Measurements from ENCODE around the gene AANAT. TPM values are rescaled to one million over a fixed set of nuclear protein-coding genes. Genes with fewer than 3 reads are reported as not detected.

Gene AANAT
- total RNA-seq, 2 donors from 2014 or later: not detected

DNA sequence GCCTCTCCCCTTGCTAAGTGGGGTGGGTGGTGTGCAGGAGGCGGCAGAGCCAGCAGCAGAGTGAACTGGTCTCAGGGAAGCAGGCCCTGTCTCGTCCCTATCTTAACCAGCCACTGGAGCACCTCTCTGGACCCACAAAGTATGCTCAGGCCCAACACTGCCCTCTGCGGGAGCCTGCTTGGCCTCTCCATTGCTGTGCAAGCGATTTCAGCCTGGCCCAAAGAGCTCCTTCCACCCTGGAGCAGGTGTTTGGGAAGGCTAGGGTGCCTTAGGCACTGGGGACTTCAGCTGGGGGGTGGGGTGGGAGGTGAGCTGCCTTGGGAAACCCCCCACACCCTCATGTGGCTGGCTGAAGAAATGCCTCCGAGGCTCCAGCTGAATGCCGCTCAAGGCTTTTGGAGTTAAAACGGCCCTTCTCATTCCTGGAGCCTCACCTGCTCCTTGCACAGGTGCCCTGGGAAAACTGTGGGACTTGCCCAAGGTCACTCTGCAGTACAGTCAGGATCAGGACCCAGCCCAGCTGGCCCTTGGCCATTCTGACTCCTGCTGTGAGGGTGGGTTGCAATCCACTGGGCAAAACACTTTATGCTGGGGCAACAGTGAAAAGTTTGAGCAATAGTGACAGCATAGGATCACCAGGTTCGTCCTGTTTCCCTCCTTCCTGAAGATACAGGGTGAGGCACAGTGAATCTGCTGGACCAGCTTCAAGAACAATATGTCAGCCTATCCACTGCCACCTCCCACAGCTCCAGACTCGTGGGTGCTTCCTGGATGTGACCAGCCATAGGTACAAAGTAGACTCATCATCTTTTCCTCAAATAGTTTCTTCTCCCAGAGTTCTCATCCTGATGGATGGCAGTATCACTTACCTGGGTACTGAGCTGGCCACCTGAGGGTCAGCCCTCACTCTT lies 8.6 kb upstream of the AANAT start:
- Mint-ChIP-seq H3K4me3 (no peak overlapping the region), H3K36me3 (ENCODE audit: low read depth) (no peaks in the 10 kb centered on the region), H3K4me1 (peaks cover 3% of the 10 kb centered on the region), H3K27ac (no peak overlapping the region), H3K27me3 (ENCODE audit: insufficient read depth) (no peaks in the 10 kb centered on the region), H3K9me3 (no peaks in the 10 kb centered on the region)
- no peaks in the 10 kb centered on the region for H3K27me3 ChIP-seq (ENCODE audit: control insufficient read depth, insufficient read depth, low read length, poor library complexity, severe bottlenecking)
- TF ChIP-seq, protein P1, sequence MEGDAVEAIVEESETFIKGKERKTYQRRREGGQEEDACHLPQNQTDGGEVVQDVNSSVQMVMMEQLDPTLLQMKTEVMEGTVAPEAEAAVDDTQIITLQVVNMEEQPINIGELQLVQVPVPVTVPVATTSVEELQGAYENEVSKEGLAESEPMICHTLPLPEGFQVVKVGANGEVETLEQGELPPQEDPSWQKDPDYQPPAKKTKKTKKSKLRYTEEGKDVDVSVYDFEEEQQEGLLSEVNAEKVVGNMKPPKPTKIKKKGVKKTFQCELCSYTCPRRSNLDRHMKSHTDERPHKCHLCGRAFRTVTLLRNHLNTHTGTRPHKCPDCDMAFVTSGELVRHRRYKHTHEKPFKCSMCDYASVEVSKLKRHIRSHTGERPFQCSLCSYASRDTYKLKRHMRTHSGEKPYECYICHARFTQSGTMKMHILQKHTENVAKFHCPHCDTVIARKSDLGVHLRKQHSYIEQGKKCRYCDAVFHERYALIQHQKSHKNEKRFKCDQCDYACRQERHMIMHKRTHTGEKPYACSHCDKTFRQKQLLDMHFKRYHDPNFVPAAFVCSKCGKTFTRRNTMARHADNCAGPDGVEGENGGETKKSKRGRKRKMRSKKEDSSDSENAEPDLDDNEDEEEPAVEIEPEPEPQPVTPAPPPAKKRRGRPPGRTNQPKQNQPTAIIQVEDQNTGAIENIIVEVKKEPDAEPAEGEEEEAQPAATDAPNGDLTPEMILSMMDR (conservative IDR thresholded peaks at IDR 0.05): peak; percentile 75
- peak overlapping the region; percentile 41 for H3K27ac ChIP-seq (ENCODE audit: low read depth, low read length)
- no peaks in the 10 kb centered on the region for H3K4me1 ChIP-seq (ENCODE audit: control insufficient read depth, insufficient read depth, low read length)
- H3K36me3 ChIP-seq (ENCODE audit: control insufficient read depth, insufficient read depth, low read length): no peaks in the 10 kb centered on the region
- peak; percentile 96 for DNase-seq
- H3K9me3 ChIP-seq (ENCODE audit: control insufficient read depth, low read length): no peaks in the 10 kb centered on the region
- H3K4me3 ChIP-seq (ENCODE audit: low read length): no peak overlapping the region
- WGBS, 2 experiments (ENCODE audit: insufficient coverage in 1 of 2, insufficient read length in 1 of 2): 60 to 75% methylated on average over 5 to 9 of the region's 9 CpGs
- H3K9ac ChIP-seq (ENCODE audit: extremely low read depth, low read length, poor library complexity, severe bottlenecking): no peak overlapping the region

GRCh38 chr17:76459674-76460073 lies 7.7 kb upstream of the AANAT start:
- WGBS, 2 experiments (ENCODE audit: insufficient coverage in 1 of 2, insufficient read length in 1 of 2): 83% methylated on average over 3 to 4 of the region's 4 CpGs
- Histone ChIP-seq H3K4me1 (ENCODE audit: control insufficient read depth, insufficient read depth, low read length) (no peaks in the 10 kb centered on the region), H3K4me3 (ENCODE audit: low read length) (no peak overlapping the region), H3K9ac (ENCODE audit: extremely low read depth, low read length, poor library complexity, severe bottlenecking) (no peak overlapping the region), H3K9me3 (ENCODE audit: control insufficient read depth, low read length) (no peaks in the 10 kb centered on the region), H3K27ac (ENCODE audit: low read depth, low read length) (peak overlapping the region; percentile 41), H3K36me3 (ENCODE audit: control insufficient read depth, insufficient read depth, low read length) (no peaks in the 10 kb centered on the region), H3K27me3 (ENCODE audit: control insufficient read depth, insufficient read depth, low read length, poor library complexity, severe bottlenecking) (no peaks in the 10 kb centered on the region)
- TF ChIP-seq, protein P1 (conservative IDR thresholded peaks at IDR 0.05): no peak
- Mint-ChIP-seq H3K27ac (no peak overlapping the region), H3K4me1 (peaks cover 3% of the 10 kb centered on the region), H3K9me3 (no peaks in the 10 kb centered on the region), H3K4me3 (no peak overlapping the region), H3K27me3 (ENCODE audit: insufficient read depth) (no peaks in the 10 kb centered on the region), H3K36me3 (ENCODE audit: low read depth) (no peaks in the 10 kb centered on the region)
- no peak for DNase-seq

DNA sequence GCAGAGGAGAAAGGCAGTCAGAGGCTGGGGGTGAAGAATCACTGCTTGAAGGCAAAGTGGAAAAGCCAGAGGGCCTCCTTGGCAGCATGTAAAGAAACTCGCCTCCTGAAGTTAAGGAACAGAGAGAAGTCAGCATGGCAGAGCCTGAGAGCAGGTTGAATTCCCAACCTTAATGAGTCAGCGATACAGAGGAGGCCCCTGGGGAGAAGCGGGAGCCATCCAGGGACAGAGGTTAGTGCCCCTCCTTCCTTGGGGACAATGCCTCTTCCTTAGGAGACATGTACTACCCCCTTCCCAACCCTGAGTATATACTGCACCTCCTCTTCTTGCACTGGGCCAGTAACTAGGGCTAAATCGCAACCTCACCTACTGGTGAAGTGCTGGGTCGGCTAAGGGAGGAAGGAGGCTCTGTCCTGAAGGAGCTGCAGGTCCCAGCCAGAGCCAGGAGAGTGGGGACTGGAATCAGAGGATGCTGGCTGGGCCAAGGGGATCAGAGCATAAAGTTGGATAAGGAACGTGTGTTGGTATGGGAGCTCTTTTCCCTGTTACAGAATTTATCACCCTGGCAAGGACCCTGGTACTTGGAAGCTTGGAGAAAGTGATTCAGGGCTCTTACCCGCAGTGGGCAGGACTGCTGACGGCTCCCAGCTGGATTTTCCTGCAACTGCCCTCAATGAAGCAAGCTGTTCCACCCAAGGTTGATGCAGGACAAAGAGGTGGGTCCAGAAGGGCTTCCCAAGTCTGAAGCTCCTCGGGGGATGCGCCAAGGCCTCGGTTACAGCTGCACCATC lies 5.4 kb upstream of the AANAT start:
- H3K27ac Mint-ChIP-seq: peak overlapping the region; percentile 46
- TF ChIP-seq, protein P1 (conservative IDR thresholded peaks at IDR 0.05): no peak
- Histone ChIP-seq H3K36me3 (ENCODE audit: control insufficient read depth, insufficient read depth, low read length) (no peaks in the 10 kb centered on the region), H3K9me3 (ENCODE audit: control insufficient read depth, low read length) (no peaks in the 10 kb centered on the region), H3K27ac (ENCODE audit: low read depth, low read length) (no peak overlapping the region), H3K4me3 (ENCODE audit: low read length) (no peak overlapping the region), H3K9ac (ENCODE audit: extremely low read depth, low read length, poor library complexity, severe bottlenecking) (no peak overlapping the region), H3K4me1 (ENCODE audit: control insufficient read depth, insufficient read depth, low read length) (no peaks in the 10 kb centered on the region), H3K27me3 (ENCODE audit: control insufficient read depth, insufficient read depth, low read length, poor library complexity, severe bottlenecking) (no peaks in the 10 kb centered on the region)
- H3K4me3 Mint-ChIP-seq: no peak overlapping the region
- H3K9me3 Mint-ChIP-seq: no peaks in the 10 kb centered on the region
- no peaks in the 10 kb centered on the region for H3K36me3 Mint-ChIP-seq (ENCODE audit: low read depth)
- DNase-seq: peak; percentile 72
- 79 to 85% methylated on average over 8 to 11 of the region's 11 CpGs for WGBS, 2 experiments (ENCODE audit: insufficient coverage in 1 of 2, insufficient read length in 1 of 2)
- peaks cover 3% of the 10 kb centered on the region for H3K4me1 Mint-ChIP-seq
- no peaks in the 10 kb centered on the region for H3K27me3 Mint-ChIP-seq (ENCODE audit: insufficient read depth)

Data from endodermal cell (in vitro differentiated cells).